Caco-2 (cell line): Measurements from ENCODE around the gene MAGEE1. TPM values are rescaled to one million over a fixed set of nuclear protein-coding genes. Genes with fewer than 3 reads are reported as not detected.

ENCODE experiments used
- BruUV-seq: library from RNA; stranded (reverse); fragments of 400-500 nt; replicated peaks from 2 replicates; lab custom pipeline; 2021; lab: Mats Ljungman, UMichigan
- CTCF ChIA-PET: fragments of 300-600 bp; sonication (Branson Sonifier 250); formaldehyde crosslinking; loops from one replicate; lab custom pipeline; 2022; ENCODE audit warnings: antibody characterized with exemption; lab: Charles Lee
- POLR2A ChIA-PET: fragments of 300-600 bp; sonication (Branson Sonifier 250); formaldehyde crosslinking; loops from one replicate; lab custom pipeline; 2022; ENCODE audit warnings: antibody characterized with exemption; lab: Charles Lee
- DNase-seq, 2 experiments: peaks; one replicate each; pipeline versions ENCODE4 v3.0.0 to v3.0.0-alpha.2; 2020 to 2022
- H3K27me3 ChIP-seq: replicated peaks from 2 replicates; pipeline ENCODE4 v1.6.0; 2011; ENCODE audit warnings: low read length; ENCODE audit not compliant: control insufficient read depth, insufficient read depth
- H3K36me3 ChIP-seq: 2 replicates; pipeline ENCODE4 v1.5.1; 2011; ENCODE audit warnings: low read length; ENCODE audit not compliant: control insufficient read depth, insufficient read depth
- H3K4me1 ChIP-seq: fragments of 250-450 bp; sonication (Bioruptor Pico); 2 replicates; pipeline ENCODE4 v1.5.1; 2020; ENCODE audit warnings: mild to moderate bottlenecking
- H3K4me3 ChIP-seq: 2 replicates; pipeline ENCODE4 v1.5.1; 2011; ENCODE audit warnings: low read depth, mild to moderate bottlenecking, control low read depth, low read length
- H3K9me3 ChIP-seq: fragments of 250-450 bp; sonication (Bioruptor Pico); 2 replicates; pipeline ENCODE4 v1.5.1; 2020; ENCODE audit warnings: mild to moderate bottlenecking, moderate library complexity
- H3K27ac Mint-ChIP-seq: one replicate; pipeline ENCODE4 v1.8.0; 2022; ENCODE audit warnings: mixed read lengths; ENCODE audit not compliant: unreplicated experiment
- H3K27me3 Mint-ChIP-seq: one replicate; pipeline ENCODE4 v1.8.0; 2022; ENCODE audit warnings: mixed read lengths; ENCODE audit not compliant: insufficient read depth, unreplicated experiment
- H3K36me3 Mint-ChIP-seq: one replicate; pipeline ENCODE4 v1.8.0; 2022; ENCODE audit warnings: mild to moderate bottlenecking, mixed read lengths; ENCODE audit not compliant: insufficient read depth, unreplicated experiment
- H3K4me1 Mint-ChIP-seq: one replicate; pipeline ENCODE4 v1.8.0; 2022; ENCODE audit warnings: low read depth, mixed read lengths; ENCODE audit not compliant: unreplicated experiment
- H3K4me3 Mint-ChIP-seq: one replicate; pipeline ENCODE4 v1.8.0; 2022; ENCODE audit warnings: mild to moderate bottlenecking, moderate library complexity, mixed read lengths; ENCODE audit not compliant: unreplicated experiment
- H3K9me3 Mint-ChIP-seq: one replicate; pipeline ENCODE4 v1.8.0; 2022; ENCODE audit warnings: mixed read lengths; ENCODE audit not compliant: unreplicated experiment
- CTCF ChIP-seq, 2 experiments: fragments of 200-600 bp in 1 of 2; IDR thresholded peaks; 1 replicate in 1 of 2; 2 replicates in 1 of 2; pipeline versions ENCODE4 v1.5.1 to v1.8.0; 2011 to 2022; ENCODE audit warnings: antibody characterized with exemption in 1 of 2, control low read depth in 1 of 2, inconsistent platforms in 1 of 2, low read depth in 1 of 2, low read length in 1 of 2, mild to moderate bottlenecking in 1 of 2, moderate library complexity in 1 of 2; ENCODE audit not compliant: insufficient read depth in 1 of 2, severe bottlenecking in 1 of 2, unreplicated experiment in 1 of 2
- intact Hi-C: fragments of 100-400 bp; cut with micrococcal nuclease; formaldehyde crosslinking; loops from one replicate; pipeline ENCODE4 v1.10.0; 2022; ENCODE audit not compliant: unreplicated experiment
- total RNA-seq: library from RNA; stranded (reverse); gene quantifications from 2 replicates; pipeline ENCODE4 v1.2.3, GENCODE V29; 2022

The MAGEE1 gene
- total RNA-seq, 1 experiment from 2014 or later, result 0.66 TPM

GRCh38 chrX:76420237-76420636, 7.3 kb upstream of the MAGEE1 start:
- Mint-ChIP-seq H3K4me1 (no peaks in the 10 kb centered on the region), H3K27me3 (peaks cover 4% of the 10 kb centered on the region), H3K9me3 (no peaks in the 10 kb centered on the region), H3K27ac (no peak overlapping the region), H3K36me3 (no peaks in the 10 kb centered on the region), H3K4me3 (no peak overlapping the region)
- Histone ChIP-seq H3K27me3 (no peaks in the 10 kb centered on the region), H3K9me3 (no peaks in the 10 kb centered on the region), H3K4me1 (no peaks in the 10 kb centered on the region), H3K4me3 (no peak overlapping the region), H3K36me3 (no peaks in the 10 kb centered on the region)
- ChIA-PET CTCF (no interaction called here), POLR2A (no interaction called here)
- peak in 1 of 2 experiments; percentile 7 for TF ChIP-seq CTCF (IDR thresholded peaks at IDR 0.05; ENCODE audit: insufficient read depth in 1 of 2, low read depth in 1 of 2, low read length in 1 of 2, severe bottlenecking in 1 of 2, unreplicated experiment in 1 of 2)
- no TSS peak for BruUV-seq
- intact Hi-C loops, result loop anchor here (1.0 kb wide), 1 partner anchor 141 kb away; no protein-coding TSS in a partner anchor
- peak in 1 of 2 experiments; percentile 2 for DNase-seq

GRCh38 chrX:76428243-76429130, 977 bp downstream of the MAGEE1 start:
- H3K27ac Mint-ChIP-seq, result no peak overlapping the region
- DNase-seq, result no peak
- no peak for TF ChIP-seq CTCF (IDR thresholded peaks at IDR 0.05; ENCODE audit: insufficient read depth in 1 of 2, low read depth in 1 of 2, low read length in 1 of 2, severe bottlenecking in 1 of 2, unreplicated experiment in 1 of 2)

DNA sequence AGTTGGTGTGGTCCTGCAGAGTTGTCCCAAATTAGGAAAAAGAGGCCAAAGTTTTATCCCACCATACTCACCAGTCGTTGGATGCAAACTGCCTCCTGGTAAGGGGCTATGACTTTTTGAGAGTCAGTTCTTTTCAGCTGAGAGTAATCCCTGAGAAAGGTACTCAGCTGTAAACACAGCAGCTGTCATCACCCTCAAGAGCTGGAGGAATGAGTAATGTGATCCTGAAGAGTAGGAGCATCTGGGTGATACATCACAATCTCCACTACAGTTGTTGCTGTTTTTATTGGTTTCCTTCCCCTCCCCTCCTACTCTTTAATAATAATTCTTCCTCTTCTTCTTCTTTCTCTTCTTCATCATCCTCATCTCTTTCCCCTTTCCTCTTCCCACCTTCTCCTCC, 5.7 kb downstream of the MAGEE1 start:
- Mint-ChIP-seq H3K4me3 (no peak overlapping the region), H3K27ac (no peak overlapping the region), H3K27me3 (no peaks in the 10 kb centered on the region), H3K4me1 (no peaks in the 10 kb centered on the region), H3K9me3 (no peaks in the 10 kb centered on the region), H3K36me3 (no peaks in the 10 kb centered on the region)
- H3K9me3 ChIP-seq, result no peaks in the 10 kb centered on the region
- H3K27me3 ChIP-seq, result no peaks in the 10 kb centered on the region
- no peaks in the 10 kb centered on the region for H3K4me1 ChIP-seq
- no peak for DNase-seq
- H3K4me3 ChIP-seq, result no peak overlapping the region
- no peaks in the 10 kb centered on the region for H3K36me3 ChIP-seq
- BruUV-seq, result no TSS peak
- intact Hi-C loops, result no loop called here
- ChIA-PET POLR2A (no interaction called here), CTCF (no interaction called here)
- TF ChIP-seq CTCF (IDR thresholded peaks at IDR 0.05; ENCODE audit: insufficient read depth in 1 of 2, low read depth in 1 of 2, low read length in 1 of 2, severe bottlenecking in 1 of 2, unreplicated experiment in 1 of 2), result no peak

More at GRCh38 chrX:76428243-76429130, 977 bp downstream of the MAGEE1 start:
- Histone ChIP-seq H3K9me3 (no peaks in the 10 kb centered on the region), H3K36me3 (no peaks in the 10 kb centered on the region), H3K4me1 (no peaks in the 10 kb centered on the region), H3K27me3 (no peaks in the 10 kb centered on the region), H3K4me3 (peak overlapping the region; percentile 41)
- Mint-ChIP-seq H3K36me3 (no peaks in the 10 kb centered on the region), H3K4me3 (peak overlapping the region; percentile 80), H3K4me1 (no peaks in the 10 kb centered on the region), H3K27me3 (no peaks in the 10 kb centered on the region), H3K9me3 (no peaks in the 10 kb centered on the region)
- CTCF ChIA-PET, result no interaction called here
- intact Hi-C loops, result no loop called here
- no TSS peak for BruUV-seq
- POLR2A ChIA-PET, result no interaction called here
